GM06990 (cell line): ENCODE data around the gene HOPX.

Source experiments
- DNase-seq: peaks from one replicate; pipeline ENCODE4 v3.0.0-alpha.2; 2011; ENCODE audit not compliant: insufficient read length; ENCODE audit errors: extremely low read depth
- H3K27me3 ChIP-seq: replicated peaks from 2 replicates; pipeline ENCODE4 v1.6.0; 2011; ENCODE audit warnings: low read length; ENCODE audit not compliant: control insufficient read depth, insufficient read depth
- H3K36me3 ChIP-seq: 2 replicates; pipeline ENCODE4 v1.5.1; 2011; ENCODE audit warnings: low read length; ENCODE audit not compliant: control insufficient read depth, insufficient read depth
- H3K4me3 ChIP-seq: replicated peaks from 2 replicates; pipeline ENCODE4 v1.5.1; 2011; ENCODE audit warnings: low read depth, mild to moderate bottlenecking, control low read depth, low read length
- CTCF ChIP-seq: IDR thresholded peaks from 2 replicates; pipeline ENCODE4 v1.5.1; 2011; ENCODE audit warnings: low read length, control low read depth, mild to moderate bottlenecking, inconsistent platforms; ENCODE audit not compliant: insufficient read depth, poor library complexity, severe bottlenecking

The HOPX gene

GRCh38 chr4:56648824-56649151, 32.3 kb downstream of the HOPX start:
- Histone ChIP-seq H3K4me3 (no peak overlapping the region), H3K36me3 (no peaks in the 10 kb centered on the region), H3K27me3 (no peaks in the 10 kb centered on the region; the same call in 1 of the 2 replicates)
- no peak for TF ChIP-seq CTCF
- no peak for DNase-seq

DNA sequence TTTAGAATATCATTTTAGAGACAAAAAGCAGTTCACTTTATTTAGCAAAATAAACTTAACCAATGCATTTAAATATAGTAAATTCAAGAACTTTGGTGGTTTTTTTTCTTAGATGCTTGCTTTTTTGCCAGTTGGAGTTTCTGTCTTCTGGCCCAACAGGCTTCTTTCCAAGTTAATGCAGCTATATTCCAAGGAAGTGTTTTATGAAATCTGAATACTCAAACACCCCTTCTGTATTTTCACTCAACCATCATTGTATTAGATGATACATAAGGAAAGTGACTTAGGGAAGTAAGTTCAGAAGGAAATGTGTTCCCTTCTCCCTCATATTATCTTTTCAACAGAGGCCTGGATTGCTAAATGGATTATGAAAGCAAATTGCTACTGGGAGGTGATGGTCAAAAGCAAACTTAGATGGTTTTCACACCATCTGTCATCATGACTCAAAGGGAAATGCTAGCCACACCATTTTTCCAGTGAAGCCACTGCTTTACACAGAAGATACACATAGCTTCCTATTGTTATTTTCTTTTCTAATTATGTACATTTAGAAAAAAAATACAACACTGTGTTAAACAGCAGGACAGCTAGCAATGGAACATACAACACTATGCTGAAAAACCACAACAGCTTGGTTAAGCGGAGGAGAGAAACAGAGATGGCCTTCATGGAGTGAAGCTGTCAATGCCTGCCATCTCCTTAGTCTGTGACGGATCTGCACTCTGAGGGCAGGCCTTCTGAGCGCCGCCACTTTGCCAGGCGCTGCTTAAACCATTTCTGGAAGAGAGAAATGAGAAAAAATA, 32.9 kb downstream of the HOPX start:
- DNase-seq = no peak
- H3K27me3 ChIP-seq = no peaks in the 10 kb centered on the region; the same call in 1 of the 2 replicates
- no peaks in the 10 kb centered on the region for H3K36me3 ChIP-seq

GRCh38 chr4:56646341-56646740, 34.8 kb downstream of the HOPX start:
- no peaks in the 10 kb centered on the region; the same call in none of the 2 replicates for H3K27me3 ChIP-seq
- no peak for DNase-seq
- H3K36me3 ChIP-seq = no peaks in the 10 kb centered on the region
- no peak for TF ChIP-seq CTCF
- H3K4me3 ChIP-seq = no peak overlapping the region

More for the DNA sequence above, 32.9 kb downstream of the HOPX start:
- TF ChIP-seq CTCF = no peak
- H3K4me3 ChIP-seq = no peak overlapping the region

GRCh38 chr4:56643596-56643995, 37.5 kb downstream of the HOPX start:
- DNase-seq = no peak
- no peak for TF ChIP-seq CTCF
- H3K27me3 ChIP-seq = peaks cover 3% of the 10 kb centered on the region
- no peak overlapping the region for H3K4me3 ChIP-seq
- no peaks in the 10 kb centered on the region for H3K36me3 ChIP-seq

DNA sequence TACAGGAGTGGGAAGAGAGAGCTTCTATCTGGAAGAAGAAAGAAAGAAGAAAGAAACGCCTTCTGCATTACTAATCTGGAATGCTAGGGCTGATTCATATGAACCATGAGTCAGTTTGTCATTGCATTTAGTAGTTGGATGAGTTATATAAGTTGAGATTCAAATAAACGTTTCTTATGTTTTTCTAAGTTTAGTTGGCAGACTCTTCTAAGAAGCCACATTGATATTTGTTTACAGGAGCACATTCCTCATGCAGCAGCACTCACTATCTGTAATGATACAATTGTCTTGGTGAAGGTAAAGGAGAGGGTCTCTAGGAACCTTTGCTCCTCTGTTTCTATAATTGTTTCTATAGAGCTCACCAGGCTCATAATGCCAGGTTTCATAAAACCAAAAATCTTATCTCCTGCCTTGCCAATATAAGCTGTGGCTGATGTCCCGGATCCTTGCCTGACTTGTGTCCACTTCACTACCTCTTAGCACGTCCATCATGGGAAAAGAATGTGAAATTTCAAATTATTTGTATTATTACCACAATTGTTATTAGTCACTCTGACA, 39.5 kb downstream of the HOPX start:
- peaks cover 3% of the 10 kb centered on the region for H3K27me3 ChIP-seq
- no peak for DNase-seq
- no peaks in the 10 kb centered on the region for H3K36me3 ChIP-seq
- H3K4me3 ChIP-seq = no peak overlapping the region
- peak; percentile 6 for TF ChIP-seq CTCF
